B cell (primary cell): ENCODE data around the gene LIN7A. TPM values are rescaled to one million over a fixed set of nuclear protein-coding genes. Genes with fewer than 3 reads are reported as not detected.

Experiments
- ATAC-seq: fragments of 200-7000 bp; cut with Tn5 transposase; one replicate; pipeline ENCODE4 v1.10.0; 2021; ENCODE audit warnings: low read depth, mild to moderate bottlenecking, moderate number of reproducible peaks, moderate library complexity
- CTCF ChIA-PET: fragments of 350-600 bp; sonication (Branson Sonifier 250); formaldehyde crosslinking; loops from one replicate; lab custom pipeline; 2021; ENCODE audit warnings: antibody characterized with exemption, inconsistent platforms; lab: Charles Lee
- POLR2A ChIA-PET: fragments of 350-600 bp; sonication (Branson Sonifier 250); formaldehyde crosslinking; loops from one replicate; lab custom pipeline; 2021; ENCODE audit warnings: antibody characterized with exemption; lab: Charles Lee
- DNase-seq: peaks from one replicate; pipeline ENCODE4 v3.0.0; 2013
- H2AFZ ChIP-seq: 2 replicates; pipeline ENCODE4 v1.6.1; 2012; ENCODE audit warnings: mild to moderate bottlenecking, low read depth, low read length; ENCODE audit not compliant: insufficient read depth, poor library complexity, severe bottlenecking
- H3K27ac ChIP-seq, 2 donors: 1 replicate in 1 of 2; 2 replicates in 1 of 2; pipeline ENCODE4 v1.5.1; 2012 to 2013; ENCODE audit warnings: low read length in 2 of 2, mild to moderate bottlenecking in 2 of 2, moderate library complexity in 1 of 2
- H3K27me3 ChIP-seq, 4 experiments: fragments of 200-600 bp in 1 of 4; sonication (generic) in 1 of 4; replicated peaks in 1 of 4; 1 replicate in 2 of 4; 2 replicates in 2 of 4; pipeline versions ENCODE4 v1.6.1 to v1.7.0; 2013 to 2016; ENCODE audit warnings: low read length in 3 of 4, mild to moderate bottlenecking in 2 of 4, mixed read lengths in 1 of 4, moderate library complexity in 1 of 4; ENCODE audit not compliant: insufficient read depth in 4 of 4, control insufficient read depth in 3 of 4; ENCODE audit errors: control extremely low read depth in 1 of 4
- H3K36me3 ChIP-seq, 2 experiments: replicated peaks in 1 of 2; 1 replicate in 1 of 2; 2 replicates in 1 of 2; pipeline versions ENCODE4 v1.6.1 to v1.7.1; 2013; ENCODE audit warnings: low read length in 1 of 2; ENCODE audit not compliant: insufficient read depth in 2 of 2, control insufficient read depth in 1 of 2; ENCODE audit errors: control extremely low read depth in 1 of 2, extremely low read depth in 1 of 2
- H3K4me1 ChIP-seq, 2 donors: fragments of 200-600 bp in 1 of 2; sonication (generic) in 1 of 2; 1 replicate in 1 of 2; 2 replicates in 1 of 2; pipeline versions ENCODE4 v1.5.1 to v1.6.1; 2013 to 2017; ENCODE audit warnings: low read length in 2 of 2; ENCODE audit not compliant: control insufficient read depth in 2 of 2, insufficient read depth in 2 of 2
- H3K4me2 ChIP-seq: replicated peaks from 2 replicates; pipeline ENCODE3; 2012; ENCODE audit warnings: mild to moderate bottlenecking, low read depth, low read length; ENCODE audit not compliant: poor library complexity, severe bottlenecking
- H3K4me3 ChIP-seq, 5 experiments: fragments of 200-600 bp in 1 of 5; sonication (generic) in 1 of 5; 1 replicate in 3 of 5; 2 replicates in 2 of 5; pipeline versions ENCODE4 v1.5.1 to v1.7.0; 2011 to 2016; ENCODE audit warnings: low read length in 4 of 5, mild to moderate bottlenecking in 4 of 5, low read depth in 2 of 5, control low read depth in 1 of 5, moderate library complexity in 1 of 5; ENCODE audit not compliant: insufficient read depth in 1 of 5; ENCODE audit errors: control extremely low read depth in 1 of 5, extremely low read depth in 1 of 5
- H3K79me2 ChIP-seq: fragments of 200-600 bp; sonication (generic); one replicate; pipeline ENCODE4 v1.6.0; 2016; ENCODE audit warnings: low read length; ENCODE audit not compliant: control insufficient read depth, insufficient read depth
- H3K9ac ChIP-seq: fragments of 200-600 bp; sonication (generic); 2 replicates; pipeline ENCODE4 v1.6.1; 2017; ENCODE audit warnings: mild to moderate bottlenecking, low read length, moderate library complexity
- H3K9me3 ChIP-seq, 3 donors: one replicate each; pipeline versions ENCODE4 v1.6.1 to v1.7.1; 2013; ENCODE audit warnings: low read length in 2 of 3; ENCODE audit not compliant: control insufficient read depth in 2 of 3, insufficient read depth in 1 of 3; ENCODE audit errors: control extremely low read depth in 1 of 3
- H4K20me1 ChIP-seq: 2 replicates; pipeline ENCODE4 v1.6.0; 2012; ENCODE audit warnings: mild to moderate bottlenecking, low read length; ENCODE audit not compliant: insufficient read depth, control insufficient read depth, poor library complexity, severe bottlenecking
- H3K27ac Mint-ChIP-seq: one replicate; pipeline ENCODE4 v1.8.0; 2021; ENCODE audit warnings: mixed read lengths
- H3K27me3 Mint-ChIP-seq: one replicate; pipeline ENCODE4 v1.8.0; 2021; ENCODE audit warnings: mixed read lengths
- H3K4me1 Mint-ChIP-seq: one replicate; pipeline ENCODE4 v1.8.0; 2021; ENCODE audit warnings: mixed read lengths
- H3K4me3 Mint-ChIP-seq: one replicate; pipeline ENCODE4 v1.8.0; 2021; ENCODE audit warnings: mixed read lengths
- H3K9me3 Mint-ChIP-seq: one replicate; pipeline ENCODE4 v1.8.0; 2022; ENCODE audit warnings: mixed read lengths; ENCODE audit not compliant: insufficient read depth
- CTCF ChIP-seq: fragments of 200-600 bp; IDR thresholded peaks from one replicate; pipeline ENCODE4 v1.8.0; 2022; ENCODE audit warnings: antibody characterized with exemption, mild to moderate bottlenecking
- EZH2 ChIP-seq: IDR thresholded peaks from 2 replicates; pipeline ENCODE4 v1.6.1; 2012; ENCODE audit warnings: borderline replicate concordance, low read depth, mild to moderate bottlenecking, moderate library complexity, low read length; ENCODE audit not compliant: insufficient read depth, poor library complexity, severe bottlenecking
- WGBS: methylation state at CpG from one replicate; pipeline ENCODE4 v1.1.5; 2013; ENCODE audit warnings: missing lambda C conversion rate; ENCODE audit not compliant: insufficient coverage; 5-methylcytosine and 5-hydroxymethylcytosine counted together
- intact Hi-C: fragments of 100-400 bp; cut with micrococcal nuclease; formaldehyde crosslinking; loops from one replicate; pipeline ENCODE4 v1.10.0; 2022
- polyA plus RNA-seq: library from polyadenylated mRNA; depleted of rRNA; stranded (reverse); fragments of >200 nt; gene quantifications from 2 replicates; pipeline ENCODE4 v1.2.3, GENCODE V29; 2012
- total RNA-seq, 2 donors: library from RNA; stranded (reverse); fragments of 120-200 nt in 1 of 2; gene quantifications; 1 replicate in 1 of 2; 2 replicates in 1 of 2; pipeline versions ENCODE4 v1.2.3 to v1.2.4, GENCODE V29; 2013 to 2022

Gene LIN7A
- total and polyA plus RNA-seq, 2 donors (not counting 1 experiment from before 2014, with no cell fraction given) = 0.10 TPM; not detected in 1

GRCh38 chr12:80979816-80980215 lies 42.1 kb upstream of the LIN7A start:
- Histone ChIP-seq H2AFZ (no peak overlapping the region), H3K79me2 (no peaks in the 10 kb centered on the region), H3K4me2 (no peak overlapping the region), H3K27ac (no peak overlapping the region), H3K9ac (no peak overlapping the region), H3K36me3 (no peaks in the 10 kb centered on the region), H3K9me3 (no peaks in the 10 kb centered on the region), H4K20me1 (no peaks in the 10 kb centered on the region), H3K4me1 (no peaks in the 10 kb centered on the region), H3K27me3 (no peaks in the 10 kb centered on the region), H3K4me3 (no peak overlapping the region)
- H3K27me3 Mint-ChIP-seq = no peaks in the 10 kb centered on the region
- ChIA-PET CTCF (no interaction called here), POLR2A (no interaction called here)
- H3K27ac Mint-ChIP-seq = no peak overlapping the region
- H3K4me3 Mint-ChIP-seq = no peak overlapping the region
- peaks cover 3% of the 10 kb centered on the region for H3K9me3 Mint-ChIP-seq
- 34% methylated on average over 6 of the region's 6 CpGs for WGBS
- TF ChIP-seq CTCF = no peak
- TF ChIP-seq EZH2 = no peak
- no peaks in the 10 kb centered on the region for H3K4me1 Mint-ChIP-seq
- intact Hi-C loops = no loop called here
- ATAC-seq (no peak), DNase-seq (no peak)

GRCh38 chr12:80979251-80979650 lies 41.5 kb upstream of the LIN7A start:
- WGBS = no CpG with 5 or more reads among the region's 3 CpGs
- H4K20me1 ChIP-seq = no peaks in the 10 kb centered on the region
- H3K4me2 ChIP-seq = no peak overlapping the region
- no peak for ATAC-seq
- no peaks in the 10 kb centered on the region for H3K4me1 Mint-ChIP-seq
- POLR2A ChIA-PET = no interaction called here
- no peak for DNase-seq
- no peak overlapping the region for H3K27ac Mint-ChIP-seq
- H3K36me3 ChIP-seq = no peaks in the 10 kb centered on the region
- H3K4me3 Mint-ChIP-seq = no peak overlapping the region
- H3K9me3 Mint-ChIP-seq = no peaks in the 10 kb centered on the region
- TF ChIP-seq CTCF = no peak
- no peak for TF ChIP-seq EZH2
- H3K9ac ChIP-seq = no peak overlapping the region
- H3K4me3 ChIP-seq = no peak overlapping the region
- H3K27me3 ChIP-seq = no peaks in the 10 kb centered on the region
- H3K79me2 ChIP-seq = no peaks in the 10 kb centered on the region
- H3K27ac ChIP-seq = no peak overlapping the region
- H3K4me1 ChIP-seq = no peaks in the 10 kb centered on the region
- intact Hi-C loops = no loop called here
- CTCF ChIA-PET = no interaction called here
- H2AFZ ChIP-seq = no peak overlapping the region
- H3K27me3 Mint-ChIP-seq = no peaks in the 10 kb centered on the region
- H3K9me3 ChIP-seq = no peaks in the 10 kb centered on the region
